CD14-positive monocyte (primary cell): Measurements from ENCODE around the gene PDE8B. TPM values are rescaled to one million over a fixed set of nuclear protein-coding genes. Genes with fewer than 3 reads are reported as not detected.

ENCODE experiments used
- DNase-seq, 3 donors: peaks; one replicate each; pipeline ENCODE4 v3.0.0-alpha.2; 2011 to 2022
- H2AFZ ChIP-seq: 2 replicates; pipeline ENCODE4 v1.6.0; 2012; ENCODE audit warnings: mild to moderate bottlenecking, low read depth, low read length, inconsistent platforms; ENCODE audit not compliant: insufficient read depth, poor library complexity, severe bottlenecking
- H3K27ac ChIP-seq, 2 donors: 1 replicate in 1 of 2; 2 replicates in 1 of 2; pipeline ENCODE4 v1.5.1; 2012 to 2013; ENCODE audit warnings: low read length in 2 of 2, control low read depth in 1 of 2, inconsistent platforms in 1 of 2, low read depth in 1 of 2, mild to moderate bottlenecking in 1 of 2
- H3K27me3 ChIP-seq, 2 donors: one replicate each; pipeline versions ENCODE4 v1.6.0 to v1.6.1; 2011 to 2013; ENCODE audit warnings: low read length in 2 of 2; ENCODE audit not compliant: control insufficient read depth in 2 of 2, insufficient read depth in 2 of 2
- H3K36me3 ChIP-seq, 2 donors: replicated peaks in 1 of 2; 1 replicate in 1 of 2; 2 replicates in 1 of 2; pipeline versions ENCODE4 v1.5.1 to v1.6.1; 2012 to 2013; ENCODE audit warnings: low read length in 2 of 2, control low read depth in 1 of 2, inconsistent platforms in 1 of 2, mild to moderate bottlenecking in 1 of 2; ENCODE audit not compliant: insufficient read depth in 2 of 2, control insufficient read depth in 1 of 2
- H3K4me1 ChIP-seq, 2 donors: 1 replicate in 1 of 2; 2 replicates in 1 of 2; pipeline versions ENCODE4 v1.5.1 to v1.6.1; 2012 to 2013; ENCODE audit warnings: low read length in 2 of 2, control low read depth in 1 of 2, inconsistent platforms in 1 of 2, mild to moderate bottlenecking in 1 of 2, moderate library complexity in 1 of 2; ENCODE audit not compliant: insufficient read depth in 2 of 2, control insufficient read depth in 1 of 2
- H3K4me2 ChIP-seq: replicated peaks from 2 replicates; pipeline ENCODE3; 2012; ENCODE audit warnings: low read length, moderate library complexity, mild to moderate bottlenecking; ENCODE audit not compliant: poor library complexity, severe bottlenecking; ENCODE audit errors: extremely low read depth
- H3K4me3 ChIP-seq, 3 experiments: fragments of 200-600 bp in 1 of 3; sonication (generic) in 1 of 3; replicated peaks in 1 of 3; 1 replicate in 2 of 3; 2 replicates in 1 of 3; pipeline ENCODE4 v1.5.1; 2011 to 2013; ENCODE audit warnings: low read length in 3 of 3, mild to moderate bottlenecking in 3 of 3, control low read depth in 2 of 3, low read depth in 2 of 3, inconsistent platforms in 1 of 3, moderate library complexity in 1 of 3
- H3K79me2 ChIP-seq: 2 replicates; pipeline ENCODE4 v1.6.0; 2012; ENCODE audit warnings: mild to moderate bottlenecking, control low read depth, inconsistent platforms, low read length, moderate library complexity; ENCODE audit not compliant: insufficient read depth
- H3K9ac ChIP-seq: 2 replicates; pipeline ENCODE4 v1.6.0; 2017; ENCODE audit warnings: low read length, mild to moderate bottlenecking; ENCODE audit not compliant: insufficient read depth, poor library complexity, severe bottlenecking
- H3K9me3 ChIP-seq, 2 donors: replicated peaks in 1 of 2; 1 replicate in 1 of 2; 2 replicates in 1 of 2; pipeline versions ENCODE4 v1.5.1 to v1.6.1; 2012 to 2013; ENCODE audit warnings: low read length in 2 of 2, control low read depth in 1 of 2; ENCODE audit not compliant: control insufficient read depth in 1 of 2, insufficient read depth in 1 of 2
- H4K20me1 ChIP-seq: 2 replicates; pipeline ENCODE4 v1.6.0; 2012; ENCODE audit warnings: mild to moderate bottlenecking, low read length, control low read depth, moderate library complexity; ENCODE audit not compliant: insufficient read depth
- H3K27ac Mint-ChIP-seq, 7 donors: one replicate each; pipeline ENCODE4 v1.8.0; 2020; ENCODE audit warnings: mild to moderate bottlenecking in 7 of 7, mixed read lengths in 7 of 7, moderate library complexity in 6 of 7, inconsistent platforms in 2 of 7
- H3K27me3 Mint-ChIP-seq, 3 donors: one replicate each; pipeline ENCODE4 v1.8.0; 2021 to 2022; ENCODE audit warnings: low read depth in 3 of 3, mild to moderate bottlenecking in 3 of 3, mixed read lengths in 3 of 3, moderate library complexity in 3 of 3, inconsistent platforms in 1 of 3
- H3K36me3 Mint-ChIP-seq, 2 donors: one replicate each; pipeline ENCODE4 v1.8.0; 2020; ENCODE audit warnings: mixed read lengths in 2 of 2, inconsistent platforms in 1 of 2, mild to moderate bottlenecking in 1 of 2
- H3K4me1 Mint-ChIP-seq: one replicate; pipeline ENCODE4 v1.8.0; 2020; ENCODE audit warnings: mild to moderate bottlenecking, mixed read lengths
- H3K4me3 Mint-ChIP-seq, 2 donors: one replicate each; pipeline ENCODE4 v1.8.0; 2020; ENCODE audit warnings: mild to moderate bottlenecking in 2 of 2, mixed read lengths in 2 of 2, moderate library complexity in 1 of 2
- H3K9me3 Mint-ChIP-seq, 7 donors: one replicate each; pipeline ENCODE4 v1.8.0; 2020 to 2022; ENCODE audit warnings: mixed read lengths in 7 of 7, mild to moderate bottlenecking in 6 of 7, moderate library complexity in 6 of 7, inconsistent platforms in 2 of 7
- CTCF ChIP-seq: fragments of 200-600 bp; IDR thresholded peaks from one replicate; pipeline ENCODE4 v1.8.0; 2022; ENCODE audit warnings: antibody characterized with exemption, mild to moderate bottlenecking
- WGBS: methylation state at CpG from one replicate; pipeline ENCODE4 v1.1.5; 2013; ENCODE audit warnings: missing lambda C conversion rate; ENCODE audit not compliant: insufficient coverage; 5-methylcytosine and 5-hydroxymethylcytosine counted together
- intact Hi-C, 2 donors: fragments of 100-400 bp; cut with micrococcal nuclease; formaldehyde crosslinking; loops; one replicate each; pipeline versions ENCODE4 v1.15.0 to v1.15.1; 2023
- polyA plus RNA-seq, 3 donors: library from polyadenylated mRNA; depleted of rRNA in 1 of 3; unstranded in 2 of 3; stranded (reverse) in 1 of 3; fragments of 300-500 nt in 2 of 3; fragments of >200 nt in 1 of 3; fragmentation: Illumina TruSeq in 2 of 3; gene quantifications; 1 replicate in 2 of 3; 2 replicates in 1 of 3; pipeline ENCODE4 v1.2.3, GENCODE V29; 2012 to 2021

PDE8B gene
- polyA plus RNA-seq, 3 donors = 0.11 to 0.61 (median 0.29) TPM

DNA sequence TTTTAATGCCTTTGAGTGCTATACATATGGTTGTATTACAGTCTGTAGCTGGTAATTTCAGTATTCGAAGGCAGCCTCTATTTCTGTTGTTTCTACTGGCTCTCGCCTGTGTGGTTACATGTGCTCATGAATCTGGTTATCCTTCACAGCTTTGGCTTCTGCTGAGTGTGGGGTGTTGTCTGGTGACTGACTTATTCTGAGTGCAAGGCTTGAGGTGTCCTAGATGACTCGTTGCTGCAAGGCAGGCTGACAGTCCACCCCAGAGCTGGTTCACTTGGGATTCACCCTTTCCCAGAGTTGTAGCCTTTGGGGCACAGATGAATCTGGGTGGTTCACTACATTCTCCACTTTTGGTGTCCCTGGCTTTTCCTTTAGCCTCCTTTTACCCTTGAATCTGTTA lies 41.4 kb downstream of the PDE8B start:
- H3K27ac Mint-ChIP-seq = no peak overlapping the region
- Histone ChIP-seq H3K27me3 (no peaks in the 10 kb centered on the region), H3K4me3 (no peak overlapping the region), H3K9me3 (no peaks in the 10 kb centered on the region), H3K9ac (no peak overlapping the region), H4K20me1 (no peaks in the 10 kb centered on the region), H3K27ac (no peak overlapping the region), H3K36me3 (no peaks in the 10 kb centered on the region), H3K4me1 (peaks cover 0 to 5% of the 10 kb centered on the region in 2 donors), H3K4me2 (no peak overlapping the region), H3K79me2 (no peaks in the 10 kb centered on the region), H2AFZ (no peak overlapping the region)
- H3K36me3 Mint-ChIP-seq = no peaks in the 10 kb centered on the region
- H3K4me3 Mint-ChIP-seq = no peak overlapping the region
- H3K9me3 Mint-ChIP-seq = peaks cover 0 to 1% (median 0%) of the 10 kb centered on the region in 7 donors
- intact Hi-C loops = no loop called here
- no peak for DNase-seq
- peaks cover 0 to 4% (median 4%) of the 10 kb centered on the region in 3 donors for H3K27me3 Mint-ChIP-seq
- no peak for TF ChIP-seq CTCF
- WGBS = 93% methylated on average over 3 of the region's 3 CpGs
- H3K4me1 Mint-ChIP-seq = peaks cover 9% of the 10 kb centered on the region

- intact Hi-C loops = no loop called here
- WGBS = 94% methylated on average over 3 of the region's 6 CpGs
- H3K9me3 ChIP-seq = no peaks in the 10 kb centered on the region
- no peaks in the 10 kb centered on the region for H3K36me3 ChIP-seq
- Mint-ChIP-seq H3K9me3 (peaks cover 0 to 8% (median 0%) of the 10 kb centered on the region in 7 donors), H3K4me1 (peaks cover 8% of the 10 kb centered on the region), H3K27ac (no peak overlapping the region), H3K36me3 (no peaks in the 10 kb centered on the region), H3K27me3 (peaks cover 4 to 8% (median 4%) of the 10 kb centered on the region in 3 donors), H3K4me3 (no peak overlapping the region)
- DNase-seq = no peak
- TF ChIP-seq CTCF = no peak
- no peaks in the 10 kb centered on the region for H3K27me3 ChIP-seq
- no peak overlapping the region for H2AFZ ChIP-seq
- H3K4me3 ChIP-seq = no peak overlapping the region
- no peak overlapping the region for H3K4me2 ChIP-seq
- no peaks in the 10 kb centered on the region for H4K20me1 ChIP-seq
- no peak overlapping the region for H3K9ac ChIP-seq
- H3K27ac ChIP-seq = no peak overlapping the region
- H3K4me1 ChIP-seq = peaks cover 0 to under 1% of the 10 kb centered on the region in 2 donors
- H3K79me2 ChIP-seq = no peaks in the 10 kb centered on the region
These were observed 45.1 kb downstream of the PDE8B start for GRCh38 chr5:77255617-77256016.
